ENCODE measurements around the gene OR6C74. TPM values are rescaled to one million over a fixed set of nuclear protein-coding genes. Genes with fewer than 3 reads are reported as not detected.

OR6C74 gene
- total RNA-seq, 1 donor from 2014 or later = not detected

GRCh38 chr12:55289999-55290398 is 45.6 kb downstream of the OR6C74 start:
- Mint-ChIP-seq H3K36me3 (ENCODE audit: unreplicated experiment) (no peaks in the 10 kb centered on the region), H3K4me3 (ENCODE audit: unreplicated experiment) (no peak overlapping the region), H3K9me3 (ENCODE audit: unreplicated experiment) (no peaks in the 10 kb centered on the region), H3K4me1 (ENCODE audit: low read depth, unreplicated experiment) (no peaks in the 10 kb centered on the region), H3K27me3 (ENCODE audit: unreplicated experiment) (no peaks in the 10 kb centered on the region), H3K27ac (ENCODE audit: unreplicated experiment) (no peak overlapping the region)
- no peak for TF ChIP-seq CTCF (IDR thresholded peaks at IDR 0.05; ENCODE audit: partially characterized antibody, unreplicated experiment)
- DNase-seq = no peak

Other genes starting within 250 kb of the OR6C74 start
- gene NEUROD4, start 224.6 kb upstream of the OR6C74 start, total RNA-seq (ENCODE audit: unreplicated experiment) = 206 TPM
- gene OR9K2, start 118.2 kb upstream of the OR6C74 start, total RNA-seq (ENCODE audit: unreplicated experiment) = 2.9 TPM
- 0.47 TPM for gene OR10A7, start 23.6 kb upstream of the OR6C74 start, total RNA-seq (ENCODE audit: unreplicated experiment)
- gene OR6C6, start 52.0 kb downstream of the OR6C74 start, total RNA-seq (ENCODE audit: unreplicated experiment) = not detected
- gene OR6C1, start 69.7 kb downstream of the OR6C74 start, total RNA-seq (ENCODE audit: unreplicated experiment) = not detected
- not detected for gene OR6C3, start 86.1 kb downstream of the OR6C74 start, total RNA-seq (ENCODE audit: unreplicated experiment)
- gene OR6C75, start 118.4 kb downstream of the OR6C74 start, total RNA-seq (ENCODE audit: unreplicated experiment) = not detected
- not detected for gene OR6C65, start 155.9 kb downstream of the OR6C74 start, total RNA-seq (ENCODE audit: unreplicated experiment)
- not detected for gene OR6C76, start 181.6 kb downstream of the OR6C74 start, total RNA-seq (ENCODE audit: unreplicated experiment)
- not detected for gene OR6C2, start 199.5 kb downstream of the OR6C74 start, total RNA-seq (ENCODE audit: unreplicated experiment)
- not detected for gene OR6C70, start 225.5 kb downstream of the OR6C74 start, total RNA-seq (ENCODE audit: unreplicated experiment)
- gene OR6C68, start 247.8 kb downstream of the OR6C74 start, total RNA-seq (ENCODE audit: unreplicated experiment) = not detected

Data from glutamatergic neuron (in vitro differentiated cells).